ENCODE measurements around the gene GALNT1.

The GALNT1 gene

DNA sequence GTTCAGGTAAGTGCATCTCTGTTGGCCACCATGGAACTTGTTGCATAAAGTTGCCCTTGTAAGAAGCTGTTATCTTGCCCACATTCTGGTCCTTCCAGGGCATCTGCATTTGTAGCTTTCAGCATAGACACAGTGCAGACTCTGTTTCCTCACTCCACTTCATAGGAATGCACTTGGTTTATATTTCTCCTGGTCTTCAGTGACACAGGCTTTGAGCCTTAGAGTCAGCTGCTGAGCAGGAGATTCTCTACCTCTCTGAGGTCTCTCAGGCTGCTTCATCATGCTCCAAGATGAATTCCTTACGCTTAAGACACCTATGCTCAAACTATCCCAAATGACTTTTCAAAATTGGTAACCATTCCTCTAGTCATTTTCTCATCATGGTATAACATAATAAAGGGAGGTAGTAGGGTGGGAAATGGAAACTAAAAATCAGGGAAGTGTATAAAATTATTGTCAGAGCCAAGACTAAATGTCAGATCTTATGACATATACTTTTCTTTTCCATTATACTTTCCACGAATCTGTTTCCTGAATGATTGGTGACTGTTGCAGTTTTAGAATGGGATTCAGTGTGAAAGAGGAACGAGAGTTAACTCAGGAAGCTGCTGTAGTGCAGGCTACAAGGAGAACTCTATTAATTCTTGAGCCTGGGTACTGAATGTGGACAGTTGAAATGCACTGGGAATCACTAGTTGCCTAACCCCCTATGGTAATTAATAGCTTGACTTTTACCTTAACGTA is 72.0 kb downstream of the GALNT1 start:
- H3K4me3 ChIP-seq (ENCODE audit: insufficient read depth, low read depth, low read length, poor library complexity, severe bottlenecking): no peak overlapping the region
- H3K9me3 ChIP-seq (ENCODE audit: control insufficient read depth, low read length): no peaks in the 10 kb centered on the region
- no peaks in the 10 kb centered on the region for H3K4me1 ChIP-seq (ENCODE audit: control insufficient read depth, insufficient read depth, low read length, poor library complexity, severe bottlenecking)
- DNase-seq: no peak
- H3K36me3 ChIP-seq (ENCODE audit: control insufficient read depth, insufficient read depth, low read length): no peaks in the 10 kb centered on the region
- no peak overlapping the region for H3K27ac ChIP-seq (ENCODE audit: insufficient read depth, low read length, poor library complexity, severe bottlenecking)
- H3K27me3 ChIP-seq (replicated peaks; ENCODE audit: control insufficient read depth, insufficient read depth, low read length, poor library complexity, severe bottlenecking): no peaks in the 10 kb centered on the region

DNA sequence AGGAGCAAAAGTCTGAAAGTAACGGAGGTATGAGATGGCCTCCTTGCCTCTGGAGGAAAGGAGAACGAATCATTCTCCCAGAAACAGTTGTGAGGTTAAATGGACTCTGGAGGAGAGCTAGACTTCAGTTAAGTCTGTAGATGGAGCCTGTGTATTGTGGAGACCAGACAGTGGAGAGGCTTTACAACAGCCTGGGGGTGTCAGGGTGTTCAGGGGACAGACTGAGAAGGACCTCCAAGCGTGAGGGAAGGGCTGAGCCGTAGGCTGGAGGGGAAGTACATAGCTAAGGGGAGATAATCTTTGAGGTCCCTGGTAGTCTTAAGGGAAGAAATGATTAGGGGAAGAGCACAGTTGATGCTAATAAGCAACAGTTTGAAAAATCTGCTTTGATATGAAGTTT is 76.6 kb downstream of the GALNT1 start:
- Histone ChIP-seq H3K36me3 (ENCODE audit: control insufficient read depth, insufficient read depth, low read length) (no peaks in the 10 kb centered on the region), H3K4me3 (ENCODE audit: insufficient read depth, low read depth, low read length, poor library complexity, severe bottlenecking) (no peak overlapping the region), H3K27ac (ENCODE audit: insufficient read depth, low read length, poor library complexity, severe bottlenecking) (no peak overlapping the region), H3K4me1 (ENCODE audit: control insufficient read depth, insufficient read depth, low read length, poor library complexity, severe bottlenecking) (no peaks in the 10 kb centered on the region), H3K9me3 (ENCODE audit: control insufficient read depth, low read length) (no peaks in the 10 kb centered on the region), H3K27me3 (replicated peaks; ENCODE audit: control insufficient read depth, insufficient read depth, low read length, poor library complexity, severe bottlenecking) (no peaks in the 10 kb centered on the region)
- no peak for DNase-seq

DNA sequence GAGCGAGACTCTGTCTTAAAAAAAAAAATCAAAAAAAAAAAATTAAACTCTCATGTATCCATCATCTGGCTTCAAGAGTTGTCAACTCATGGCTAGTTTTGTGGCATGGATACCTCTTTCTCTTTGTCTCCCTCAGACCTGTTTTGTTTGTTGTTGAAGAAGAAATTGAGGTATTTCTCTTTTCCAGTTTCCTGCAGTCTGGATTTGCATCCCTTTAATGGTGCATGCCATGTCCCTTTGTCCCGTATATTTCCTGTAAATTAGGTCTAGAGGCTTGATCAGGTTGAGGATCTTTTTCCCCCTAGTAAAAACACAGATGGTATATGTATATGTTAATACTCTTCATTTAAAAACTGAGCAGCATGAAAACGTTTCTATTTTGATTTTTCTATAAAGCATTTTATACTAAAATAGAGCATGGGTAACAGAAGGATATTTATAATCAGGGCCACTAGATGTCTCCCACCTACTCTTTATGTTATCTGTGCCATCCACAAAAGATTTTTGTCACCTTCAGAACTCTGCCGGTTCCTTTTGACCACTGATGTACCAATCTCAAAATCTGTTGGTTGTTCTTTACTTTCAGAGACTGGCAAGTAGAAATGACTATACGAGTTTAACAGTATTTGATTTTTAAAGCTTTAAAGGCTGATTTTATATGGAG is 80.1 kb downstream of the GALNT1 start:
- Histone ChIP-seq H3K36me3 (ENCODE audit: control insufficient read depth, insufficient read depth, low read length) (no peaks in the 10 kb centered on the region), H3K27ac (ENCODE audit: insufficient read depth, low read length, poor library complexity, severe bottlenecking) (no peak overlapping the region), H3K9me3 (ENCODE audit: control insufficient read depth, low read length) (no peaks in the 10 kb centered on the region), H3K27me3 (replicated peaks; ENCODE audit: control insufficient read depth, insufficient read depth, low read length, poor library complexity, severe bottlenecking) (no peaks in the 10 kb centered on the region), H3K4me1 (ENCODE audit: control insufficient read depth, insufficient read depth, low read length, poor library complexity, severe bottlenecking) (no peaks in the 10 kb centered on the region), H3K4me3 (ENCODE audit: insufficient read depth, low read depth, low read length, poor library complexity, severe bottlenecking) (no peak overlapping the region)
- DNase-seq: no peak

DNA sequence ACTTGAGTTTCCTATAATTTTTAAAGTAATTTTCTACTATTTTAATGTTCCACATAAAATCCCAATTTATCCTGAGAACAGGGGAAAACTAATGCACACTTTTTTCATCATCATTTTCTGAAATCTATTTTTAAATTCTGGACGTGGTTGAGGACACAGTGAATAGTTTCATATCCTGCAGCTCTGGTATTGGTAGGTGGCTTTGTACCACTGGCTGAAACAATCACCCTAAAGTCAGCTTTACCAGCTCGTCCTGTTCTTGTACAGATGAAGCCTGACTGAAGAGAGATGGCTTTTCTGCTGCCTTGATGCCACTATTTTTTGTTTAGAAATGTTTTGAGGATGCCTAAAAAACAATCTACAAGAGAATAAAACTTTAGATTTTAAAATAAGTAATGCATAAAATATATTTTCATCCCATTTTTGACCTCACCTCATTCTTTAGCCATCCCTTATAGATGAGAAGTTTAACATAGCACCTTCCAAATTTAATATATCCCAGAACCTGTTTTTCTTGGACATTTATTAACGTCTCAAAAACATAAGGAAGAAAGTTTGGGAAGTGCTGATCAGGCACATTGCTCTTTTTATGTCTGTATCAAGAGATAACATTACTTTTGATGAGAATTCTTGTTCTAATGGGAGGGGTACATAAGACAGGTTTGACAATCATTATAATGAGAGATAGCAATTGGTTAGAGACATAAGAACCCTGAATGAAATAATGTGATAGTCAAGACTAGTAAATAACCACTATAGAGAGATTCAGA is 80.9 kb downstream of the GALNT1 start:
- H3K36me3 ChIP-seq (ENCODE audit: control insufficient read depth, insufficient read depth, low read length): peaks cover 4% of the 10 kb centered on the region
- no peak for DNase-seq
- no peaks in the 10 kb centered on the region for H3K27me3 ChIP-seq (replicated peaks; ENCODE audit: control insufficient read depth, insufficient read depth, low read length, poor library complexity, severe bottlenecking)
- no peaks in the 10 kb centered on the region for H3K4me1 ChIP-seq (ENCODE audit: control insufficient read depth, insufficient read depth, low read length, poor library complexity, severe bottlenecking)
- H3K4me3 ChIP-seq (ENCODE audit: insufficient read depth, low read depth, low read length, poor library complexity, severe bottlenecking): no peak overlapping the region
- no peak overlapping the region for H3K27ac ChIP-seq (ENCODE audit: insufficient read depth, low read length, poor library complexity, severe bottlenecking)
- no peaks in the 10 kb centered on the region for H3K9me3 ChIP-seq (ENCODE audit: control insufficient read depth, low read length)

DNA sequence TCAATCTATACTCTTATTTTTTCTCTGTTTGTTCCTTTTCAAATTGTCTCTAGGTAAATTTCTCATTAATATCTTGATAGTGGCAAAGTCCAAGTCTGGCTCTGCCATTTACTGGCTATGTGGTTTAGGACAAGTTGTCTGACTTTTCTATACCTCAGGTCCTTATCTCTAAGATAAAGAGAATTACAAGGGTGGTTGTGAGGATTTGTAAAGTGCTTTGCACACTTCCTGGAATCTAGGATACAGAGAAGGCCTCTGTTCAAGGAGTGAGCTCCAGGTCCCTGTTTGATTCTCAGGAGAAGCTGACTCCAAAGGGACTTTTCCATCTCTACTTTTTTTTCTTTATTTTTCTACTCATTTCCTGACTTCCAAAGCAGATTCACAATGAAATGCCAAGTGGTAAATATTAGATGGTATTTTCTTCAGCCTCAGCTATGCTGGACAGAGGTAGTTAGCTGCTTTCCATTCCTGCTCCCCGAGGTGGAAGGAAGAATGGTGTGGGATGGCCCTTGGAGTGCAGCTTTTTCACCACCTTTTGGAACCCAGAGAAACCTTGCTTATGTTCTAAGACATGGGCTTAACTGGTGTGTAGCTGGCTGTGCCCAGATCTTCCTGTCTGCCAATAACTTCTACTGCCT is 90.5 kb downstream of the GALNT1 start:
- Histone ChIP-seq H3K9me3 (ENCODE audit: control insufficient read depth, low read length) (no peaks in the 10 kb centered on the region), H3K4me1 (ENCODE audit: control insufficient read depth, insufficient read depth, low read length, poor library complexity, severe bottlenecking) (no peaks in the 10 kb centered on the region), H3K4me3 (ENCODE audit: insufficient read depth, low read depth, low read length, poor library complexity, severe bottlenecking) (no peak overlapping the region), H3K27me3 (replicated peaks; ENCODE audit: control insufficient read depth, insufficient read depth, low read length, poor library complexity, severe bottlenecking) (no peaks in the 10 kb centered on the region), H3K36me3 (ENCODE audit: control insufficient read depth, insufficient read depth, low read length) (peaks cover 2% of the 10 kb centered on the region), H3K27ac (ENCODE audit: insufficient read depth, low read length, poor library complexity, severe bottlenecking) (no peak overlapping the region)
- DNase-seq: no peak

DNA sequence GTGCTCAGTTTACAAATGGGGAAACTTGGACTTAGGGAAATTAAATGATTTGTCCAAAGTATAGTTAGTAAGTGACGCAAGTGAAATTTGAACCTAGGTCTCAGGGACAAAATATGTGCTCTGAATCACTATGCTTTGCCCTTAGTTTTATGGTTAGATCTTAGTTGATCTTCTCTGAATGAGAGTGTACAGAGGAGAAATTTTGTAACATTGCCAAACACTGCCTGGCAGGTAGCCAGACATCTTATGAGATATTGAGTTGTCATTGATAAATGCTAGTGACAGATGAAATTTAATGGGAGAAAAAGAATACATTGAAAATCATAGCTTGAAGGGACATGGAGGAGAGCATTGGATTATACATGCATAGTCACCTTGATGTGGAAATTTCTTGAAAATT is 91.4 kb downstream of the GALNT1 start:
- no peaks in the 10 kb centered on the region for H3K4me1 ChIP-seq (ENCODE audit: control insufficient read depth, insufficient read depth, low read length, poor library complexity, severe bottlenecking)
- H3K27me3 ChIP-seq (replicated peaks; ENCODE audit: control insufficient read depth, insufficient read depth, low read length, poor library complexity, severe bottlenecking): no peaks in the 10 kb centered on the region
- no peaks in the 10 kb centered on the region for H3K36me3 ChIP-seq (ENCODE audit: control insufficient read depth, insufficient read depth, low read length)
- no peaks in the 10 kb centered on the region for H3K9me3 ChIP-seq (ENCODE audit: control insufficient read depth, low read length)
- H3K4me3 ChIP-seq (ENCODE audit: insufficient read depth, low read depth, low read length, poor library complexity, severe bottlenecking): no peak overlapping the region
- H3K27ac ChIP-seq (ENCODE audit: insufficient read depth, low read length, poor library complexity, severe bottlenecking): no peak overlapping the region
- DNase-seq: no peak

DNA sequence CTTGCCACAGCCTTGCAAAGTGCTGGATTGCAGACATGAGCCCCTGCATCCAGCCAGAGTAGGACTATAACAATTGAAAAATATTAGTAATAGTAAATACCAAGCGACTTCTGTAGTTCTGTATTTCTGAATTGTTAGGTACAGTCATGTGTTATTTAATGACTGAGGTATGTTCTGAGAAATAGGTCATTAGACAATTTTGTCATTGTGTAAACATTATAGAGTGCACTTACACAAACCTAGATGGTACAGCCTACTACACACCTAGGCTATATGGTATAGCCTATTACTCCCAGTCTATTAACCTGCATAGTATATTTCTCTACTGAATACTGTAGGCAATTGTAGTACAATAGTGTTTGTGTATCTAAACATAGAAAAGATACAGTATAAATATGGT is 92.1 kb downstream of the GALNT1 start:
- H3K9me3 ChIP-seq (ENCODE audit: control insufficient read depth, low read length): no peaks in the 10 kb centered on the region
- H3K4me3 ChIP-seq (ENCODE audit: insufficient read depth, low read depth, low read length, poor library complexity, severe bottlenecking): no peak overlapping the region
- no peaks in the 10 kb centered on the region for H3K4me1 ChIP-seq (ENCODE audit: control insufficient read depth, insufficient read depth, low read length, poor library complexity, severe bottlenecking)
- no peak overlapping the region for H3K27ac ChIP-seq (ENCODE audit: insufficient read depth, low read length, poor library complexity, severe bottlenecking)
- no peak for DNase-seq
- H3K27me3 ChIP-seq (replicated peaks; ENCODE audit: control insufficient read depth, insufficient read depth, low read length, poor library complexity, severe bottlenecking): no peaks in the 10 kb centered on the region
- H3K36me3 ChIP-seq (ENCODE audit: control insufficient read depth, insufficient read depth, low read length): no peaks in the 10 kb centered on the region

DNA sequence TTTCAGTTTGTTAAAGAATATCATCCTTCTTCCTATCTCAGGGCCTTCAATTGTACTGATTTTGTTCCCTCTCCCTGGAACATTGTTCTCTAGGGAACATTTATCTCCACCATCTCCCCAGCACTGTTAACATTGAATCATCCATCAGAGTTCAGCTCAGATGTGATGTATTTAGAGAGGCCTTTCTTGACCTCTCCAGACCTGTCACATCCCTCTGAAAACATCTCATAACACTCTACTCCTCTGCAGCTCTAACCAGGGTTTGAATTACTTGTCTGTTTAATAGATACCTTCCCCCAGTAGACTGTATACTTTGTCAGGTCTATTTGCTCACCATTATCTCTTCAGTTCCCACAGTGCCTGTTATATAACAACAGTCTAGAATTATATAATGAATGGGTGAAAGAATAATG is 98.6 kb downstream of the GALNT1 start:
- no peaks in the 10 kb centered on the region for H3K27me3 ChIP-seq (replicated peaks; ENCODE audit: control insufficient read depth, insufficient read depth, low read length, poor library complexity, severe bottlenecking)
- H3K4me1 ChIP-seq (ENCODE audit: control insufficient read depth, insufficient read depth, low read length, poor library complexity, severe bottlenecking): no peaks in the 10 kb centered on the region
- no peak overlapping the region for H3K27ac ChIP-seq (ENCODE audit: insufficient read depth, low read length, poor library complexity, severe bottlenecking)
- no peak for DNase-seq
- no peak overlapping the region for H3K4me3 ChIP-seq (ENCODE audit: insufficient read depth, low read depth, low read length, poor library complexity, severe bottlenecking)
- H3K36me3 ChIP-seq (ENCODE audit: control insufficient read depth, insufficient read depth, low read length): no peaks in the 10 kb centered on the region
- H3K9me3 ChIP-seq (ENCODE audit: control insufficient read depth, low read length): no peaks in the 10 kb centered on the region

DNA sequence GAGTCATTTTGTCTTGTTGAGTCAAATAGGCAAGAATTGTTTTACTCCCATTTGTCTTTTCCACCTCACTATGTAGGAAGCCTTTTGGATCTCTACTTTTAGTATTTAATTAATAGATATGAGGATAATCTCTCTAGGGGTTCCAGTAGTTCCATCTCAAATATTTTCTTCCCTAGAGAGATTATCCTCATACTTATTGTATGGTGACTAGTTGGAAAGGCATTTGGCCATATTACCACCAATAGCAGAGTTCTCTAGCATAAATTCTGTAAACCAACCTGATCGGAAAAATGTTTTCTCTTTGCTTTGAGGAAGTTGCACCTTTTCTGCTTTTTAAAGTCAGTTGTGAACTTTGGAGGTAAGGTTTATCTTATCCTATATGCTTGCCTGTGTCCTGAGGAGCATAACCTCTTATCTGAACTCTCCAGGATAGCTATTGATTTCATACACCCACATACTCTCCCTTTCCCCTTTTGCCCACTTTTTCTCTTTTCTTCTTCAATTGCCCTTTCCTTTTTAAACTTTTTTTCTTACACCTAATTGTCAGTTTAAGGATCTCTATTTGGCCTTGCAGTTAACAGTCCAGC is 100.8 kb downstream of the GALNT1 start:
- Histone ChIP-seq H3K36me3 (ENCODE audit: control insufficient read depth, insufficient read depth, low read length) (no peaks in the 10 kb centered on the region), H3K27me3 (replicated peaks; ENCODE audit: control insufficient read depth, insufficient read depth, low read length, poor library complexity, severe bottlenecking) (no peaks in the 10 kb centered on the region), H3K4me3 (ENCODE audit: insufficient read depth, low read depth, low read length, poor library complexity, severe bottlenecking) (no peak overlapping the region), H3K9me3 (ENCODE audit: control insufficient read depth, low read length) (no peaks in the 10 kb centered on the region), H3K4me1 (ENCODE audit: control insufficient read depth, insufficient read depth, low read length, poor library complexity, severe bottlenecking) (no peaks in the 10 kb centered on the region), H3K27ac (ENCODE audit: insufficient read depth, low read length, poor library complexity, severe bottlenecking) (no peak overlapping the region)
- no peak for DNase-seq
